Measurements from ENCODE around the gene RIPK4.

Gene RIPK4

GRCh38 chr21:41744028-41744930 lies 22.6 kb downstream of the RIPK4 start:
- no peak overlapping the region for H3K4me3 ChIP-seq (ENCODE audit: low read length)
- no peak for DNase-seq (ENCODE audit: low read depth, low spot score)

GRCh38 chr21:41743321-41744027 lies 23.4 kb downstream of the RIPK4 start:
- no peak overlapping the region for H3K4me3 ChIP-seq (ENCODE audit: low read length)
- DNase-seq (ENCODE audit: low read depth, low spot score), result no peak

GRCh38 chr21:41742073-41742875 lies 24.6 kb downstream of the RIPK4 start:
- no peak overlapping the region for H3K4me3 ChIP-seq (ENCODE audit: low read length)
- DNase-seq (ENCODE audit: low read depth, low spot score), result no peak

- no peak for DNase-seq (ENCODE audit: low read depth, low spot score)
These were observed 25.4 kb downstream of the RIPK4 start for GRCh38 chr21:41741253-41742072.

GRCh38 chr21:41740604-41741252 lies 26.1 kb downstream of the RIPK4 start:
- DNase-seq (ENCODE audit: low read depth, low spot score), result no peak

More at GRCh38 chr21:41741253-41742072, 25.4 kb downstream of the RIPK4 start:
- no peak overlapping the region for H3K4me3 ChIP-seq (ENCODE audit: low read length)

GRCh38 chr21:41739936-41740335 lies 26.9 kb downstream of the RIPK4 start:
- H3K4me3 ChIP-seq (ENCODE audit: low read length), result no peak overlapping the region
- DNase-seq (ENCODE audit: low read depth, low spot score), result no peak

More at GRCh38 chr21:41740604-41741252, 26.1 kb downstream of the RIPK4 start:
- H3K4me3 ChIP-seq (ENCODE audit: low read length), result no peak overlapping the region

- no peak for DNase-seq (ENCODE audit: low read depth, low spot score)
- no peak overlapping the region for H3K4me3 ChIP-seq (ENCODE audit: low read length)
These were observed 27.8 kb downstream of the RIPK4 start for GRCh38 chr21:41739011-41739410.

GRCh38 chr21:41737651-41738324 lies 29.1 kb downstream of the RIPK4 start:
- no peak for DNase-seq (ENCODE audit: low read depth, low spot score)
- H3K4me3 ChIP-seq (ENCODE audit: low read length), result no peak overlapping the region

- no peak overlapping the region for H3K4me3 ChIP-seq (ENCODE audit: low read length)
- DNase-seq (ENCODE audit: low read depth, low spot score), result no peak
These were observed 30.4 kb downstream of the RIPK4 start for GRCh38 chr21:41736423-41736822.

- H3K4me3 ChIP-seq (ENCODE audit: low read length), result no peak overlapping the region
- DNase-seq (ENCODE audit: low read depth, low spot score), result no peak
These were observed 32.7 kb downstream of the RIPK4 start for GRCh38 chr21:41733951-41734689.

- DNase-seq (ENCODE audit: low read depth, low spot score), result no peak
- no peak overlapping the region for H3K4me3 ChIP-seq (ENCODE audit: low read length)
These were observed 35.8 kb downstream of the RIPK4 start for GRCh38 chr21:41731081-41731480.

GRCh38 chr21:41730367-41730765 lies 36.5 kb downstream of the RIPK4 start:
- H3K4me3 ChIP-seq (ENCODE audit: low read length), result no peak overlapping the region
- DNase-seq (ENCODE audit: low read depth, low spot score), result no peak

GRCh38 chr21:41729701-41730366 lies 37.0 kb downstream of the RIPK4 start:
- no peak for DNase-seq (ENCODE audit: low read depth, low spot score)
- H3K4me3 ChIP-seq (ENCODE audit: low read length), result no peak overlapping the region

- H3K4me3 ChIP-seq (ENCODE audit: low read length), result no peak overlapping the region
- DNase-seq (ENCODE audit: low read depth, low spot score), result no peak
These were observed 38.8 kb downstream of the RIPK4 start for GRCh38 chr21:41727784-41728763.

GRCh38 chr21:41726970-41727783 lies 39.7 kb downstream of the RIPK4 start:
- no peak overlapping the region for H3K4me3 ChIP-seq (ENCODE audit: low read length)
- no peak for DNase-seq (ENCODE audit: low read depth, low spot score)
